ENCODE measurements around the gene EDN2.

Gene EDN2

GRCh38 chr1:41437011-41437355 lies 47.5 kb downstream of the EDN2 start:
- DNase-seq (ENCODE audit: low spot score): no peak

GRCh38 chr1:41436281-41437010 lies 48.0 kb downstream of the EDN2 start:
- DNase-seq (ENCODE audit: low spot score): no peak

GRCh38 chr1:41435570-41436178 lies 48.8 kb downstream of the EDN2 start:
- DNase-seq (ENCODE audit: low spot score): no peak

- DNase-seq (ENCODE audit: low spot score): no peak
Observed at GRCh38 chr1:41434748-41435449, 49.6 kb downstream of the EDN2 start.

GRCh38 chr1:41434306-41434705 lies 50.2 kb downstream of the EDN2 start:
- DNase-seq (ENCODE audit: low spot score): no peak

GRCh38 chr1:41433501-41433900 lies 51.0 kb downstream of the EDN2 start:
- no peak for DNase-seq (ENCODE audit: low spot score)

GRCh38 chr1:41432481-41433280 lies 51.8 kb downstream of the EDN2 start:
- peak; percentile 90 for DNase-seq (ENCODE audit: low spot score)

GRCh38 chr1:41431490-41432350 lies 52.8 kb downstream of the EDN2 start:
- no peak for DNase-seq (ENCODE audit: low spot score)

GRCh38 chr1:41430582-41430981 lies 53.9 kb downstream of the EDN2 start:
- DNase-seq (ENCODE audit: low spot score): no peak

- no peak for DNase-seq (ENCODE audit: low spot score)
Observed at GRCh38 chr1:41430069-41430468, 54.4 kb downstream of the EDN2 start.

GRCh38 chr1:41429641-41430035 lies 54.8 kb downstream of the EDN2 start:
- no peak for DNase-seq (ENCODE audit: low spot score)
